HEK293 (cell line): ENCODE data around the gene SUPT3H.

Source experiments
- MZF1 ChIP-seq: fragments of 450-650 bp; formaldehyde crosslinking; IDR thresholded peaks from 2 replicates; pipeline ENCODE4 v1.5.1; 2017; ENCODE audit warnings: missing biosample characterization, missing genetic modification characterization, borderline replicate concordance
- SP2 ChIP-seq: fragments of 450-650 bp; formaldehyde crosslinking; IDR thresholded peaks from 2 replicates; pipeline ENCODE4 v1.5.1; 2016; ENCODE audit warnings: missing biosample characterization, missing genetic modification characterization
- YY1 ChIP-seq: fragments of 450-650 bp; formaldehyde crosslinking; IDR thresholded peaks from 2 replicates; pipeline ENCODE4 v1.5.1; 2018; ENCODE audit warnings: missing biosample characterization, missing genetic modification characterization
- ZNF623 ChIP-seq: fragments of 450-650 bp; formaldehyde crosslinking; IDR thresholded peaks from 2 replicates; pipeline ENCODE4 v1.5.1; 2016; ENCODE audit warnings: missing biosample characterization, missing genetic modification characterization
- ZSCAN30 ChIP-seq: fragments of 450-650 bp; IDR thresholded peaks from 2 replicates; pipeline ENCODE4 v1.5.1; 2018; ENCODE audit warnings: missing biosample characterization, mild to moderate bottlenecking, missing genetic modification characterization, moderate library complexity
- TF ChIP-seq, protein P1 (sequence below): fragments of 450-650 bp; formaldehyde crosslinking; IDR thresholded peaks from 2 replicates; pipeline ENCODE4 v1.5.1; 2016; ENCODE audit warnings: missing biosample characterization, missing genetic modification characterization
- TF ChIP-seq, protein P2 (sequence below): sonication (generic); formaldehyde crosslinking; IDR thresholded peaks from 2 replicates; pipeline ENCODE4 v1.8.1; 2022; ENCODE audit warnings: mild to moderate bottlenecking, moderate library complexity, missing genetic modification reagents

DNA sequence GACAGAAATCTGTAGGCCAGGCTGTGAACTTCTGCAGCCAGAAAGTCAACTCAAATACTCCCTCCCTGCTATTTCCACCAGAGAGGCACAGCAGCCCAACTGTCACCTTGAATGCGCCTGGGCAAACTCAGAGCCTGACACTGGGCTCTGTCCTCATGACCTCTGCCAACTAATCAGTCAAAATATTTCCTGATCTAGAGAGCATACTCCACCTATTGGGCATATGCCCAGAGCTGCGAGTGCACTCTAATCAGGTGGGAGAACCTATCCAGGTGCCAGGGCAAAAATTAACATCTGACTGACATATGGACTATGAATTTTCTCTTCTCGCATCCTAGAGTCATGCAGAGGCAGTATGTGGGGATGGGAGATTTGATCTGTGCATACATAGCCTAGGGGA, 455.9 kb downstream of the SUPT3H start:
- no peak for TF ChIP-seq ZSCAN30 (tag by site-specific recombination)
- TF ChIP-seq, protein P1, sequence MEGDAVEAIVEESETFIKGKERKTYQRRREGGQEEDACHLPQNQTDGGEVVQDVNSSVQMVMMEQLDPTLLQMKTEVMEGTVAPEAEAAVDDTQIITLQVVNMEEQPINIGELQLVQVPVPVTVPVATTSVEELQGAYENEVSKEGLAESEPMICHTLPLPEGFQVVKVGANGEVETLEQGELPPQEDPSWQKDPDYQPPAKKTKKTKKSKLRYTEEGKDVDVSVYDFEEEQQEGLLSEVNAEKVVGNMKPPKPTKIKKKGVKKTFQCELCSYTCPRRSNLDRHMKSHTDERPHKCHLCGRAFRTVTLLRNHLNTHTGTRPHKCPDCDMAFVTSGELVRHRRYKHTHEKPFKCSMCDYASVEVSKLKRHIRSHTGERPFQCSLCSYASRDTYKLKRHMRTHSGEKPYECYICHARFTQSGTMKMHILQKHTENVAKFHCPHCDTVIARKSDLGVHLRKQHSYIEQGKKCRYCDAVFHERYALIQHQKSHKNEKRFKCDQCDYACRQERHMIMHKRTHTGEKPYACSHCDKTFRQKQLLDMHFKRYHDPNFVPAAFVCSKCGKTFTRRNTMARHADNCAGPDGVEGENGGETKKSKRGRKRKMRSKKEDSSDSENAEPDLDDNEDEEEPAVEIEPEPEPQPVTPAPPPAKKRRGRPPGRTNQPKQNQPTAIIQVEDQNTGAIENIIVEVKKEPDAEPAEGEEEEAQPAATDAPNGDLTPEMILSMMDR: no peak
- no peak for TF ChIP-seq ZNF623 (tag by site-specific recombination)
- TF ChIP-seq YY1 (tag by site-specific recombination): no peak
- no peak for TF ChIP-seq SP2 (tag by site-specific recombination)
- TF ChIP-seq MZF1: no peak
- TF ChIP-seq, protein P2, sequence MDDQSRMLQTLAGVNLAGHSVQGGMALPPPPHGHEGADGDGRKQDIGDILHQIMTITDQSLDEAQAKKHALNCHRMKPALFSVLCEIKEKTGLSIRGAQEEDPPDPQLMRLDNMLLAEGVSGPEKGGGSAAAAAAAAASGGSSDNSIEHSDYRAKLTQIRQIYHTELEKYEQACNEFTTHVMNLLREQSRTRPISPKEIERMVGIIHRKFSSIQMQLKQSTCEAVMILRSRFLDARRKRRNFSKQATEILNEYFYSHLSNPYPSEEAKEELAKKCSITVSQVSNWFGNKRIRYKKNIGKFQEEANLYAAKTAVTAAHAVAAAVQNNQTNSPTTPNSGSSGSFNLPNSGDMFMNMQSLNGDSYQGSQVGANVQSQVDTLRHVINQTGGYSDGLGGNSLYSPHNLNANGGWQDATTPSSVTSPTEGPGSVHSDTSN (CRISPR knock-in tag): no peak
